HS-5 (cell line): ENCODE measurements around the gene MIDN.

Experiments
- DNase-seq: peaks from one replicate; pipeline ENCODE4 v3.0.0-alpha.2; 2012; ENCODE audit warnings: low read depth

MIDN gene

GRCh38 chr19:1233115-1233667 is 15.2 kb upstream of the MIDN start:
- DNase-seq: no peak

DNA sequence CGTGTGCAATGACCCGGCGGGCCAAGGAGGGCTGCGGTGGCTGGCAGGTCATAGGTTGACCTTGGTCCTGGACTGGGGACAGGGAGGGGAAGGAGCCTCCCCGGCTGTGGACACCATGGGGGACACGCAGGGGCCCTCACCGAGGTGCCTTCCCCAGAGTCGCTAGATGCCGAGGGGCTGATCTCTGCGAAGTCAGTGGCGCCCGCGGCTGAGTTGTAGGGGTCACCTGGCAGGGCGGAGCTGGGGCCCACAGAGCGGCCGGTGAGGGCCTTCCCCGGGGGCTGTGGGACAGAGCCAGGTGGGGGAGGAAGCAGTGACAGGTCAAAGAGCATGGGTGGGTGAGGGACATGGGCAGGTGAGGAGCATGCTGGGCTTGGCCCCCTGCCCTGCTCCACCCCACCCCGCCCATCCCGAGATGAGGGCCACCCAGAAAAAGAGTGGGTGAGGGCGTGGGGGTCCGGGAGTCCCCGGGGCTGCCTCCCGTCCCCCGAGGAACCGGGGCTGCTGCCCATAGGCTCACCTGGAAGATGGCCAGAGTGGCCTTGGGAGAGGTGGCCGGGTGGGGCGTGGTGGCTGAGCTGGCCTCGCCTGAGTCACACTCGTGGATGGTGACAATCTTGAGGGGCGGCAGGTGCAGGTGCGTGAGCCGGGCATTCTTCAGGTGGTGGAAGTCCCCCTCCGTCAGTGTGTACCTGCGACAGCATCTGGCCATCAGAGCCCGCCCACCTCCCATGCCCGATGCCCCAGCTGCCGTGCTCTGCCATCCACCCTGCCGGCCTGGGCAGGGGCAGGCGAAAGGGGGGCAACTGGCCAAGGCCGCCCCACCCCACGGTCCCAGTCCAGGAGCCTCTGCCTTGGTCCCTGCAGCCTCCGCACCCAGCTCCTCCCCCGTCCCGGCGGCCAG is 14.1 kb upstream of the MIDN start:
- DNase-seq: no peak

- no peak for DNase-seq
Measured at GRCh38 chr19:1234955-1235380, 13.4 kb upstream of the MIDN start.

DNA sequence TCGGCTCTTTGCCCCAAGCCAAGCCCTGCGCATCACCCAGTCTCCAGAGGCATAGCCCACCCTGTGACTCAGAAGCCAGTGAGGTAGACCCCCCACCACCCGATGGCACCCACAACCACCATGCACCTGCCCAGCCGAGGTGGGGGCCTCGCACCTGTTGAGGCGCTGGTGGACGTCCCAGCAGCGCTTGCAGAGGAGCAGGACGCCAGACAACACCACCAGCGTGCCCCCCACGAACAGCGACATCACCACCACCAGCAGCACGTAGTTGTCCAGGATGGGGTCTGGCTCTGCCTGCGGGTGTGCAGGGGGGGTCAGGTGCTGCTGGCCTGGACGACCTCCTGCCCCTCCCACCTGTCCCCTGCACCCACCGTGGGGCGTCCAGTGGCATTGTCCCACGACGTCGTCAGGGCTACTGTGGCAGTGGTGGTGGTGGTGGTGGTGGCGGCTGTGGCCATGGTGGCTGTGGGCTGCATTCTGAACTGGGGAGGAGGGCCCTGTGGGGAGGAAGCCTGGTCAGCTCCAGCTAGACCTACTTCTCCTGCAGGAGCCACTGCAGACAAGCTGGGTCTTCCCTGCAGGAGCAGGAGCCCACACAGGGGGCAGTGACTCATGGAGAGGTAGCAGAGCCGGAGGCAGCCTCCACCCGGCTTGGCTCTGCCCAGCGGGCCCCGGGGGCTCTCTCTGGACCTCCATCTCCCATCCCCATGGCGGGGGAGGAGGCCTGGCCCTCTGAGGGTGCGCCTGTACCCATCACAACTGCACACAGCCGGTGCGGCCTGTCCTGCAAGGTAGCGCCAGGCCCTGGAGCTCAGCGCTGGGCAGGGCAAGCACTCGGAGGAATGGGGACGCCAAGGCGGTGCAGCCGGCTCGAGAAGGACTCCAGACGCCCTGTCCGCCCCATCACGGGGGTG is 12.5 kb upstream of the MIDN start:
- DNase-seq: no peak

DNA sequence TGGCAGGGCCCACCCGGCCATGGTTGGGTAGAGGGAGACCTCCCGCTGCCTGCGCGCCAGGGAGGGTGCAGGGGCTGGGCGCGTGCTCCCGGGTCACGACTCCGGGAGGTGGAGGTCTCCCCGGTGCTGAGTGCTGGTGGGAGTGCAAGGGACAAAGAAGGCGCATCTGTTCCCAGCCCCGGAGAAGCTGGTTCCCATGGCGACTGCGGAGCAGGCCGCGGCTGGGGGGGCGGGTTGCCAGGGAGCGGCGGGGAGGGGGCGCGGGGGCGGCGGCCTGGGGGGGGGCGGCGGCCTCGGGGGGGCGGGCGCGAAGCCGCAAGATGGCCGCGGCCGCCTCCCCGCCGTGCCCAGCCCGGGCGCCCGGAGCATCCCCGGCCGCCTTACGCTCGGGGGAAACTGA is 11.8 kb upstream of the MIDN start:
- no peak for DNase-seq

GRCh38 chr19:1237027-1237659 is 11.2 kb upstream of the MIDN start:
- no peak for DNase-seq

- DNase-seq: no peak
Measured at GRCh38 chr19:1237754-1238368, 10.5 kb upstream of the MIDN start, which contains the start of gene CBARP. TSS of gene CBARP (minus strand) at chr19:1238005. CDS start at chr19:1236100, 1,905 bp downstream.

- DNase-seq: no peak
Measured at GRCh38 chr19:1238369-1239303, 9.7 kb upstream of the MIDN start.

DNA sequence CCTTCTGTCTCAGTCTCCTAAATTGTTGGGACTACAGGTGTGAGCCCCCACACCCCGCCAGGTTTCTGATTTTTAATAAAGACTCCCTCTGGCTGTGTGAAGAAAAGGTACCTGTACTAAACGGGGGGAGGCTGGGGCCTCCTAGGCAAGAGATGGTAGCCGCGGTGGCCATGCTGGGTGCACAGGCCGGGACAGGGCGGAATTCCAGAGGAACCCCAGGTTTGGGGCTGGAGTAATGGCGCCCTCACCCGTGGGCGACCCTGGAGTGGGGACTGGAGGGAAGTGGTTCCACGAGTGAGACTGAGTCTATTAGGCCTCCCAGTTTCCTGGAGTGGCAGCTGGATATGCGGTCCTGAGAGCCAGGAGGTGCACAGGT is 9.0 kb upstream of the MIDN start:
- no peak for DNase-seq

GRCh38 chr19:1239796-1240737 is 8.3 kb upstream of the MIDN start:
- no peak for DNase-seq

- no peak for DNase-seq
Measured at GRCh38 chr19:1240925-1241324, 7.5 kb upstream of the MIDN start.

DNA sequence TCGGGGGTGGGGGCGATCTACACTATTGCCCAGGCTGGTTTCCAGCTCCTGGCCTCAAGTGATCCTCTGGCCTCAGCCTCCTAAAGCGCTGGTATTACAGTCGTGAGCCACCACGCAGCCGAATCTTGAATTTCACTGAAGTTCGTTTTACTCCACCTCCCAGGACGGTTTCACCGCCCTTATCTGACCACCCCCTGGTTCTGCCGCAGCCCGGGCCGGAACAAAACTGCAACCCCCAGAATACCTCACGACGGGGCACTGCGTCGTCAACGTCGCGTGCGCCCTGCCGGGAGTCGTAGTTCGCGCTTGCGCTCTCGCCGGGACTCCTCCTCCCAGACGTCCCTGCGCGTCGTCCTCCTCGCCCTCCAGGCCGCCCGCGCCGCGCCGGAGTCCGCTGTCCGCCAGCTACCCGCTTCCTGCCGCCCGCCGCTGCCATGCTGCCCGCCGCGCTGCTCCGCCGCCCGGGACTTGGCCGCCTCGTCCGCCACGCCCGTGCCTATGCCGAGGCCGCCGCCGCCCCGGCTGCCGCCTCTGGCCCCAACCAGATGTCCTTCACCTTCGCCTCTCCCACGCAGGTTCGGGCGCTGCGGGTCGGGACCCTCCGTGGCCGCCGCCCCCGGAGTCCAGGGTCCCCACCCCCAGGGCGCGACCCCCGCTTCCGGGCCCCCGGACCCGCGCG is 6.8 kb upstream of the MIDN start, which contains the start of gene ATP5F1D:
TSS of gene ATP5F1D (plus strand) at position 335 of the 679 bp plus-strand sequence. CDS start at position 435, 100 bp downstream.
- peak; percentile 75 for DNase-seq

- no peak for DNase-seq
Measured at GRCh38 chr19:1243768-1244692, 4.4 kb upstream of the MIDN start.

DNA sequence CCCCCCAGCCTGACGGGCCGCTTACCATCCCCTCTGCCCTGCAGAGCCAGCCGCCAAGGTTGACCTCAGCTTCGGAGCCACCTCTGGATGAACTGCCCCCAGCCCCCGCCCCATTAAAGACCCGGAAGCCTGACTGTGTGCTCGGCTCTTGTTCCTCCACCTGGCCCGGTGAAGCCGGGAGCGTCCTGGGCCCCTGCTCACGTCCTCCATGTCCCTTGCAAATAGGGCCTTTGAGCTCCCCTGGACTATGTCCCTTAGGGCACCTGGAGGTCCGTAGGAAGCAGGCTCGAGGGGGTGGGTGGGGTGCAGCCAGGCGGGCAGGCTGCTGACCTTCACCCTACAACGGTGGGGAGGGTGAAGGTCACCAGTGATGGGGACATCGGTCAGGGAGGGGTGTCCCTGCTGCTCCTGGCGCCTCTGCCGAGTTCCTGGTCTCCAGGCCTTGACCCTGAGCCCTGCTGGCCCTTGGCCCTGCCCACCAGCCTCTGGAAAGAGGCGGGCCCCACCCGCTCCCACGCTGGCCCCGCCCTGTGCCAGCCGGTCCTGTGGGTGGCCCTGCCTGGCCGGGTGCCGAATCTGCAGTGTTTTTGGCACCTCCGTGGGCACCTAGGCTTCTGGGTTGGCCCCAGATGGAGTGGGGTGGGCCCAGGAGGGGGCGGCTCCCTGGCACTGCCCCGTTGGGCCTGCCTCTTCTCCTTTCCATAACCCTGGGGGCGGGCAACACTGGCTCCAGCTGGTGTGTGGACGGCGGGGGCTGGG is 3.5 kb upstream of the MIDN start:
- no peak for DNase-seq

DNA sequence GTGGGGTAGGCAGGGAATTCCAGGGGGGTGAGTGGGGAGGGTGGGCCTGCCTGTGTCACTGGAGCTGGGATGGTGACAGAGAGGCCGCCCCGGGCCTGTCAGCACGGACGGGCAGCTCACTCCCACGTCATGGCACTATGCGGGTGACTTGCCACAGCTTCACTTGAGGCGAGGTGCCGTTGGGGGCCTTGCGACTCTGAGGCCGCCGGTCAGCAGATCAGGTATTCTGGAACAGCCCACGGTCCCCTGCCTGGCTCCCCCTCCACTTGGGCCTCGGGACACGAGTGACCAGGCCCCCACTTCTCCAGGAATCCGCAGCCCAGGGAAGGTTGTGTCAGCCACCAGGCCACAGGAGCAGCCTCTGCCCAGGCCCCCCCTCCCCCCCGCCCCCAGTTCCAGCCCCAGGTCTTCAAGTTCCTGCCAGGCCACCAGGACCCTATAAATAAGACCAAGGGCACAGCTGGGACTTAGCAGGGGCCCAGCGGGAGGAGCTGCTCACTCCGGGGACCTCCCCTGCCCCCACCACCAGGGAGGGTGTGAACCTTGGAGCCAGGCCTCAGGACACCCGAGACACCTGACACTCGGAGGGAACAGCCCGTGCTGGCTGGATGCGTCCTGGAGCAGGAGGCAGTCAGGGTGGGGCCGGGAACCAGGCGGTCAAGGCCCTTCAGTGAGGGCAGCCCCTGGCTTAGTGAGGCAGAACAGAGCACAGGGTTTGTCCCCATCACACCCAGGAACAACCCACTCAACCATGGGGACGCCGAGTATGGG is 2.7 kb upstream of the MIDN start:
- no peak for DNase-seq
